NOMO-1 treated with dmso at 0.1 percent for 144 hours (cell line): ENCODE measurements around the gene CPTP.

Source experiments
- DNase-seq: peaks from one replicate; lab custom pipeline; 2025; ENCODE audit not compliant: unreplicated experiment; lab: John Stamatoyannopoulos, UW

CPTP gene

GRCh38 chr1:1317420-1317819 is 7.2 kb upstream of the CPTP start:
- no peak for DNase-seq

- no peak for DNase-seq
Observed at GRCh38 chr1:1318131-1318652, 6.4 kb upstream of the CPTP start.

GRCh38 chr1:1318777-1319645 is 5.6 kb upstream of the CPTP start:
- DNase-seq = no peak

GRCh38 chr1:1319646-1319941 is 5.0 kb upstream of the CPTP start:
- no peak for DNase-seq

GRCh38 chr1:1320666-1321448 is 3.7 kb upstream of the CPTP start:
- DNase-seq = no peak

- no peak for DNase-seq
Observed at GRCh38 chr1:1321477-1321876, 3.1 kb upstream of the CPTP start.

GRCh38 chr1:1322418-1322817 is 2.2 kb upstream of the CPTP start:
- no peak for DNase-seq

- DNase-seq = no peak
Observed at GRCh38 chr1:1322952-1323351, 1.6 kb upstream of the CPTP start.

- DNase-seq = no peak
Observed at GRCh38 chr1:1324084-1324523, 498 bp upstream of the CPTP start.

- no peak for DNase-seq
Observed at GRCh38 chr1:1325288-1326074, 879 bp downstream of the CPTP start.

GRCh38 chr1:1326075-1326605 is 1.5 kb downstream of the CPTP start:
- no peak for DNase-seq

- DNase-seq = no peak
Observed at GRCh38 chr1:1327291-1327690, 2.7 kb downstream of the CPTP start.

GRCh38 chr1:1328254-1328653 is 3.7 kb downstream of the CPTP start:
- no peak for DNase-seq

GRCh38 chr1:1329304-1330210 is 5.0 kb downstream of the CPTP start:
- no peak for DNase-seq

GRCh38 chr1:1330366-1331067 is 5.9 kb downstream of the CPTP start:
- no peak for DNase-seq

GRCh38 chr1:1331068-1331965 is 6.7 kb downstream of the CPTP start, which contains the start of gene TAS1R3:
Gene TAS1R3 (plus strand): TSS chr1:1331280. CDS start chr1:1331346, 66 bp downstream.
- DNase-seq = no peak

- DNase-seq = no peak
Observed at GRCh38 chr1:1332031-1332755, 7.6 kb downstream of the CPTP start.
